Measurements from ENCODE around the gene MSH6.

DNA sequence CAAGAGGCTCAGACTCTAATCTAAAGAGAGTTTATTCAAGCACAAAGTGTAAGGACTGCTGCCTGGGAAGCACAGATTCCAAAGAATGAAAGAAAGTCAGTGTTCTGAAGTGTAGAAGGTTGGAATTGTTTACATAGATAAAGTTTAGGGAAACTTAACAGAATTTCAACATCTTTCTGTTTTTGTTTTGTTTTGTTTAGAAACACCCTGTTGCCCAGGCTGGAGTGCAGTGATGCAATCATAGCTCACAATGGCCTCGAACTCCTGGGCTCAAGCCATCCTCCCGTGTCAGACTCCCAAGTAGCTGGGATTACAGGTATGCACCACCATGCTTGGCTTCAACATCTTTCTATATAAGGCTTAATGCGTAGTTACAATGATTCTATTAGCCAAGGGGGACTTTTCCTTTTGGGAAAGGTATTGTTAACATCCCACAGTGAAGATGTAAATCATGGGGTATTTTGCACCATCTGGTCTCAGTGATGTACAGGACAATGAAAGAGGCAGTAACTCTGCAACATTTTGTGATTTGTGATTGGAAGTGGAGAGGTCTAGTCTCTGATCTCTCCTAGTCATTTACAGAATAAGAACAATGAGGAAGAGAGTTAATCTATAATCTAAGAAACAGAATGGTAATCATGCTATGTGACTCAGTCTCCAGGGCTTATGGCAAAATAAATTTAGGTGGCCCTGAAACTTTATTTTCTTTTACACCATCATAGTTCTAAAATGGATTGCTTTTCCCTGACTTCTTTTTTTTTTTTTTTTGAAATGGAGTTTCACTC lies 45.6 kb upstream of the MSH6 start:
- TF ChIP-seq, protein P1, sequence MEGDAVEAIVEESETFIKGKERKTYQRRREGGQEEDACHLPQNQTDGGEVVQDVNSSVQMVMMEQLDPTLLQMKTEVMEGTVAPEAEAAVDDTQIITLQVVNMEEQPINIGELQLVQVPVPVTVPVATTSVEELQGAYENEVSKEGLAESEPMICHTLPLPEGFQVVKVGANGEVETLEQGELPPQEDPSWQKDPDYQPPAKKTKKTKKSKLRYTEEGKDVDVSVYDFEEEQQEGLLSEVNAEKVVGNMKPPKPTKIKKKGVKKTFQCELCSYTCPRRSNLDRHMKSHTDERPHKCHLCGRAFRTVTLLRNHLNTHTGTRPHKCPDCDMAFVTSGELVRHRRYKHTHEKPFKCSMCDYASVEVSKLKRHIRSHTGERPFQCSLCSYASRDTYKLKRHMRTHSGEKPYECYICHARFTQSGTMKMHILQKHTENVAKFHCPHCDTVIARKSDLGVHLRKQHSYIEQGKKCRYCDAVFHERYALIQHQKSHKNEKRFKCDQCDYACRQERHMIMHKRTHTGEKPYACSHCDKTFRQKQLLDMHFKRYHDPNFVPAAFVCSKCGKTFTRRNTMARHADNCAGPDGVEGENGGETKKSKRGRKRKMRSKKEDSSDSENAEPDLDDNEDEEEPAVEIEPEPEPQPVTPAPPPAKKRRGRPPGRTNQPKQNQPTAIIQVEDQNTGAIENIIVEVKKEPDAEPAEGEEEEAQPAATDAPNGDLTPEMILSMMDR (IDR thresholded peaks at IDR 0.05): no peak
- no peak for TF ChIP-seq POLR2A (IDR thresholded peaks at IDR 0.05)
